ENCODE data around the gene EIF3K. TPM values are rescaled to one million over a fixed set of nuclear protein-coding genes. Genes with fewer than 3 reads are reported as not detected.

EIF3K gene
- polyA plus RNA-seq, 1 donor, result 290 TPM

GRCh38 chr19:38664503-38665211 lies 45.7 kb downstream of the EIF3K start:
- no peaks in the 10 kb centered on the region for H3K9me3 ChIP-seq (ENCODE audit: control insufficient read depth, low read depth, low read length)
- no CpG with 5 or more reads among the region's 7 CpGs for WGBS (ENCODE audit: insufficient coverage, low lambda C conversion rate)
- DNase-seq, result peak in 1 of 2 donors; percentile 52
- no peaks in the 10 kb centered on the region for H3K27me3 ChIP-seq (ENCODE audit: control insufficient read depth, insufficient read depth, low read length)
- no peak overlapping the region for H3K4me3 ChIP-seq (ENCODE audit: low read length)
- peaks cover 90% of the 10 kb centered on the region for H3K4me1 ChIP-seq (ENCODE audit: control insufficient read depth, insufficient read depth, low read length)
- H3K27ac ChIP-seq (ENCODE audit: low read length), result peak overlapping the region; percentile 68
- peaks cover 53% of the 10 kb centered on the region for H3K36me3 ChIP-seq (ENCODE audit: control insufficient read depth, insufficient read depth, low read length)

- H3K36me3 ChIP-seq (ENCODE audit: control insufficient read depth, insufficient read depth, low read length), result peaks cover 59% of the 10 kb centered on the region
- WGBS (ENCODE audit: insufficient coverage, low lambda C conversion rate), result no CpG with 5 or more reads among the region's 13 CpGs
These were observed 46.4 kb downstream of the EIF3K start for GRCh38 chr19:38665219-38665931.

GRCh38 chr19:38665950-38666662 lies 47.1 kb downstream of the EIF3K start:
- H3K27ac ChIP-seq (ENCODE audit: low read length), result peak overlapping the region; percentile 68
- no CpG with 5 or more reads among the region's 19 CpGs for WGBS (ENCODE audit: insufficient coverage, low lambda C conversion rate)
- H3K9me3 ChIP-seq (ENCODE audit: control insufficient read depth, low read depth, low read length), result no peaks in the 10 kb centered on the region
- H3K4me3 ChIP-seq (ENCODE audit: low read length), result no peak overlapping the region
- peaks cover 89% of the 10 kb centered on the region for H3K4me1 ChIP-seq (ENCODE audit: control insufficient read depth, insufficient read depth, low read length)
- H3K36me3 ChIP-seq (ENCODE audit: control insufficient read depth, insufficient read depth, low read length), result peaks cover 52% of the 10 kb centered on the region
- H3K27me3 ChIP-seq (ENCODE audit: control insufficient read depth, insufficient read depth, low read length), result no peaks in the 10 kb centered on the region
- DNase-seq, result peak in 1 of 2 donors; percentile 67

More at GRCh38 chr19:38665219-38665931, 46.4 kb downstream of the EIF3K start:
- Histone ChIP-seq H3K4me3 (ENCODE audit: low read length) (no peak overlapping the region), H3K27me3 (ENCODE audit: control insufficient read depth, insufficient read depth, low read length) (no peaks in the 10 kb centered on the region), H3K9me3 (ENCODE audit: control insufficient read depth, low read depth, low read length) (no peaks in the 10 kb centered on the region), H3K27ac (ENCODE audit: low read length) (peak overlapping the region; percentile 68), H3K4me1 (ENCODE audit: control insufficient read depth, insufficient read depth, low read length) (peaks cover 90% of the 10 kb centered on the region)
- DNase-seq, result no peak

GRCh38 chr19:38666663-38667511 lies 47.9 kb downstream of the EIF3K start:
- Histone ChIP-seq H3K4me3 (ENCODE audit: low read length) (no peak overlapping the region), H3K4me1 (ENCODE audit: control insufficient read depth, insufficient read depth, low read length) (peaks cover 91% of the 10 kb centered on the region), H3K9me3 (ENCODE audit: control insufficient read depth, low read depth, low read length) (no peaks in the 10 kb centered on the region), H3K27ac (ENCODE audit: low read length) (peak overlapping the region; percentile 68), H3K27me3 (ENCODE audit: control insufficient read depth, insufficient read depth, low read length) (no peaks in the 10 kb centered on the region), H3K36me3 (ENCODE audit: control insufficient read depth, insufficient read depth, low read length) (peaks cover 50% of the 10 kb centered on the region)
- 38% methylated on average over 4 of the region's 10 CpGs for WGBS (ENCODE audit: insufficient coverage, low lambda C conversion rate)
- peak in 1 of 2 donors; percentile 75 for DNase-seq

GRCh38 chr19:38667661-38668171 lies 48.7 kb downstream of the EIF3K start:
- WGBS (ENCODE audit: insufficient coverage, low lambda C conversion rate), result no CpG with 5 or more reads among the region's 8 CpGs
- peak in 1 of 2 donors; percentile 47 for DNase-seq
- peaks cover 45% of the 10 kb centered on the region for H3K36me3 ChIP-seq (ENCODE audit: control insufficient read depth, insufficient read depth, low read length)
- H3K4me1 ChIP-seq (ENCODE audit: control insufficient read depth, insufficient read depth, low read length), result peaks cover 83% of the 10 kb centered on the region
- peak overlapping the region; percentile 68 for H3K27ac ChIP-seq (ENCODE audit: low read length)
- no peaks in the 10 kb centered on the region for H3K9me3 ChIP-seq (ENCODE audit: control insufficient read depth, low read depth, low read length)
- H3K4me3 ChIP-seq (ENCODE audit: low read length), result no peak overlapping the region
- H3K27me3 ChIP-seq (ENCODE audit: control insufficient read depth, insufficient read depth, low read length), result no peaks in the 10 kb centered on the region

GRCh38 chr19:38669552-38669951 lies 50.6 kb downstream of the EIF3K start:
- WGBS (ENCODE audit: insufficient coverage, low lambda C conversion rate), result no CpG with 5 or more reads among the region's 5 CpGs
- no peaks in the 10 kb centered on the region for H3K9me3 ChIP-seq (ENCODE audit: control insufficient read depth, low read depth, low read length)
- peaks cover 39% of the 10 kb centered on the region for H3K36me3 ChIP-seq (ENCODE audit: control insufficient read depth, insufficient read depth, low read length)
- no peaks in the 10 kb centered on the region for H3K27me3 ChIP-seq (ENCODE audit: control insufficient read depth, insufficient read depth, low read length)
- no peak overlapping the region for H3K4me3 ChIP-seq (ENCODE audit: low read length)
- H3K27ac ChIP-seq (ENCODE audit: low read length), result peak overlapping the region; percentile 75
- peaks cover 75% of the 10 kb centered on the region for H3K4me1 ChIP-seq (ENCODE audit: control insufficient read depth, insufficient read depth, low read length)
- DNase-seq, result no peak

DNA sequence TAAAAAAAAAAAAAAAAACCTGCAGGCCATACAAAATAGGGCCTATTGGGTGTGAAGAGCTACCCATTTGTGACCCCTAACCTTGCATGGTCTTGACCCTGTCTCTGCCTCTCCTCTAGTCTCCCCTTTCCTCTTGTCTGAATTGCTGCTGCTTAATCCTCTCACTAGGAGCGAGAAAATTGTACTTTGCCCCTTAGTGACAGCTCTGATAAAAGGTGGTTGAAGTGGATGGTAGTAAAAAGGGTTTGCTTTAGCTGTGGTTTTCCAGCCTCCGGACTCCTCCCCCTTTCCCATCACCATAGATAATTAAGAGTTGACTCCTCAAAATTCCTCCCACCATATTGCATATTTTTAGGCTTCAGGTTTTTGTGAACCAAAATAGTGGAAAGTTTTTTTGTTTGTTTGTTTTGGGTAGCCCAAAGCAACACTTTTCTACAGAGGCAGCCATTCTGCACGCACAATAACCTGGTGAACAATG lies 52.0 kb downstream of the EIF3K start:
- peaks cover 75% of the 10 kb centered on the region for H3K4me1 ChIP-seq (ENCODE audit: control insufficient read depth, insufficient read depth, low read length)
- no peak overlapping the region for H3K4me3 ChIP-seq (ENCODE audit: low read length)
- H3K9me3 ChIP-seq (ENCODE audit: control insufficient read depth, low read depth, low read length), result no peaks in the 10 kb centered on the region
- peak; percentile 85 to 94 for DNase-seq
- H3K27me3 ChIP-seq (ENCODE audit: control insufficient read depth, insufficient read depth, low read length), result no peaks in the 10 kb centered on the region
- H3K36me3 ChIP-seq (ENCODE audit: control insufficient read depth, insufficient read depth, low read length), result peaks cover 32% of the 10 kb centered on the region
- H3K27ac ChIP-seq (ENCODE audit: low read length), result peak overlapping the region; percentile 75
- WGBS (ENCODE audit: insufficient coverage, low lambda C conversion rate), result no CpG with 5 or more reads among the region's 3 CpGs

DNA sequence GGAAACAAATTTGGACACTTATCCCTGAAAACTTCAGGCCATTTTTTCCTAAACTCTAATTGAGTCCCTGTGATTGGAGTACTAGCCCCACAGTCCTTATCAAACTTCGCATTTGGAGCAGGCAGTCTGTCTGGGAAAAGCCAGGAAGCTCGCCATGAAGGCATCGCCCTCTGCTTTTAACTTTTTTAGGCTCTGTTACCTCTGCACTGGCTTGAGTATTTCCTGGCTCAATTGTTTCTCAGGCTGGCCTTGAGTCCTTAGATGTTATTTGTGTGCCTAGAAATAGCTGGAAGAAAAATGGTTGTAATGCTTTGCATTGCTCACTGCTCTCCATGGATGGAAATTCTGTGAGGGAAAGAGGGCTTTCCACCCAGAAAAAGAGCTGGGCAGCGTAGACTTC lies 52.7 kb downstream of the EIF3K start:
- DNase-seq, result no peak
- Histone ChIP-seq H3K4me1 (ENCODE audit: control insufficient read depth, insufficient read depth, low read length) (peaks cover 75% of the 10 kb centered on the region), H3K36me3 (ENCODE audit: control insufficient read depth, insufficient read depth, low read length) (peaks cover 31% of the 10 kb centered on the region), H3K9me3 (ENCODE audit: control insufficient read depth, low read depth, low read length) (no peaks in the 10 kb centered on the region), H3K4me3 (ENCODE audit: low read length) (no peak overlapping the region), H3K27ac (ENCODE audit: low read length) (peak overlapping the region; percentile 75), H3K27me3 (ENCODE audit: control insufficient read depth, insufficient read depth, low read length) (no peaks in the 10 kb centered on the region)
- no CpG with 5 or more reads among the region's 4 CpGs for WGBS (ENCODE audit: insufficient coverage, low lambda C conversion rate)

DNA sequence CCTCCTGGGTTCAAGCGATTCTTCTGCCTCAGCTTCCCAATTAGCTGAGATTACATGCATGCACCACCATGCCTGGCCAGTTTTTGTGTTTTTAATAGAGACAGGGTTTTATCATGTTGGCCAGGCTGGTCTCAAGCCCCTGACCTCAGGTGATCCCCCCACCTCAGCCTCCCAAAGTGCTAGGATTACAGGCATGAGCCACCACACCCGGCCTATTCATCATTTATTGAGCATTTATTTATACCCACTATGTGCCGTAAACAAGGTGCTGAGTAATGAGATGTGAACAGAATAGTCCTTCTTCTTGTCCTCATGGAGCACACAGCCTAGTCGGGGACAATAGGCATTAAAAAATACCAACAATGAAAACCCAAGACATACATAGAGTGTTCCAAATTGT lies 54.0 kb downstream of the EIF3K start:
- H3K36me3 ChIP-seq (ENCODE audit: control insufficient read depth, insufficient read depth, low read length), result peaks cover 38% of the 10 kb centered on the region

More for the DNA sequence above, 54.0 kb downstream of the EIF3K start:
- no CpG with 5 or more reads among the region's 4 CpGs for WGBS (ENCODE audit: insufficient coverage, low lambda C conversion rate)
- Histone ChIP-seq H3K4me3 (ENCODE audit: low read length) (no peak overlapping the region), H3K4me1 (ENCODE audit: control insufficient read depth, insufficient read depth, low read length) (peaks cover 75% of the 10 kb centered on the region), H3K9me3 (ENCODE audit: control insufficient read depth, low read depth, low read length) (no peaks in the 10 kb centered on the region), H3K27ac (ENCODE audit: low read length) (peak overlapping the region; percentile 46), H3K27me3 (ENCODE audit: control insufficient read depth, insufficient read depth, low read length) (no peaks in the 10 kb centered on the region)
- no peak for DNase-seq
